Retinal pigment epithelial cell (primary cell): ENCODE results near the gene TBL1X.
"Not testable (repeated sequence)": the region's sequence is repeated elsewhere in the genome, so short reads cannot be mapped to it uniquely, and the experiment has no call there.

Source experiments
- DNase-seq: peaks from one replicate; pipeline ENCODE4 v3.0.0-alpha.2; 2010; ENCODE audit warnings: low read depth
- H3K4me3 ChIP-seq: 2 replicates; pipeline ENCODE4 v1.5.1; 2011; ENCODE audit warnings: mild to moderate bottlenecking, low read length, control low read depth, moderate library complexity
- TF ChIP-seq, protein P1 (sequence below): conservative IDR thresholded peaks from 2 replicates; pipeline ENCODE4 v1.5.1; 2011; ENCODE audit warnings: low read depth, low read length, control low read depth, inconsistent platforms

The TBL1X gene

GRCh38 chrX:9759337-9759736 lies 294.5 kb downstream of the TBL1X start:
- H3K4me3 ChIP-seq = no peak overlapping the region
- TF ChIP-seq, protein P1, sequence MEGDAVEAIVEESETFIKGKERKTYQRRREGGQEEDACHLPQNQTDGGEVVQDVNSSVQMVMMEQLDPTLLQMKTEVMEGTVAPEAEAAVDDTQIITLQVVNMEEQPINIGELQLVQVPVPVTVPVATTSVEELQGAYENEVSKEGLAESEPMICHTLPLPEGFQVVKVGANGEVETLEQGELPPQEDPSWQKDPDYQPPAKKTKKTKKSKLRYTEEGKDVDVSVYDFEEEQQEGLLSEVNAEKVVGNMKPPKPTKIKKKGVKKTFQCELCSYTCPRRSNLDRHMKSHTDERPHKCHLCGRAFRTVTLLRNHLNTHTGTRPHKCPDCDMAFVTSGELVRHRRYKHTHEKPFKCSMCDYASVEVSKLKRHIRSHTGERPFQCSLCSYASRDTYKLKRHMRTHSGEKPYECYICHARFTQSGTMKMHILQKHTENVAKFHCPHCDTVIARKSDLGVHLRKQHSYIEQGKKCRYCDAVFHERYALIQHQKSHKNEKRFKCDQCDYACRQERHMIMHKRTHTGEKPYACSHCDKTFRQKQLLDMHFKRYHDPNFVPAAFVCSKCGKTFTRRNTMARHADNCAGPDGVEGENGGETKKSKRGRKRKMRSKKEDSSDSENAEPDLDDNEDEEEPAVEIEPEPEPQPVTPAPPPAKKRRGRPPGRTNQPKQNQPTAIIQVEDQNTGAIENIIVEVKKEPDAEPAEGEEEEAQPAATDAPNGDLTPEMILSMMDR = no peak
- DNase-seq = no peak

GRCh38 chrX:9765072-9765736 lies 300.3 kb downstream of the TBL1X start:
- TF ChIP-seq, protein P1 = no peak
- peak overlapping the region; percentile 72 for H3K4me3 ChIP-seq
- DNase-seq = no peak

DNA sequence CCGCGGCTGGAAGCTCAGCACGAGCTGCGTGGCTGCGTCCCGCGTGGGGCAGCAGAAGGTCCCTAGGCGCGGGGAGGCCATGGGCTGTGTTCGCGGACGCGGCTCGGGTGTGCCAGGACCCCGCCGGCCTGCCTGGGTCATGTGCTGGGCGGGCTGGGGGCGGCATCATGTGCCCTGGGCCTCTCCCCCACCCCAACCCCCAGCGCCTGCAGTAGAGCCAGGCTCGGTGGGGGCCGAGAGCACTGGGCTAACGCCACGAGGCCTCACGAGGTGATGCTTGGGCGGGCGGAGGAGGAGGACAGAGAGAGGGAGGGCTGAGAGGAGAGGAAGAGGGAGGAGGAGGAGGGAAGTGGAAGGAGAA lies 300.9 kb downstream of the TBL1X start, which contains the start of gene GPR143:
GPR143 (minus strand) TSS at position 111 of the 361 bp plus-strand sequence; CDS start at position 81, 30 bp downstream.
- TF ChIP-seq, protein P1 = no peak
- peak within 1 kb of the TSS; percentile 72 for H3K4me3 ChIP-seq
- peak; percentile 51 for DNase-seq

- TF ChIP-seq, protein P1 = no peak
- DNase-seq = no peak
- H3K4me3 ChIP-seq = no peak overlapping the region
Observed at GRCh38 chrX:9767375-9767774, 302.5 kb downstream of the TBL1X start.

- not testable (repeated sequence) for DNase-seq, H3K4me3 ChIP-seq
Observed at GRCh38 chrX:9768321-9768839, 303.5 kb downstream of the TBL1X start.

DNA sequence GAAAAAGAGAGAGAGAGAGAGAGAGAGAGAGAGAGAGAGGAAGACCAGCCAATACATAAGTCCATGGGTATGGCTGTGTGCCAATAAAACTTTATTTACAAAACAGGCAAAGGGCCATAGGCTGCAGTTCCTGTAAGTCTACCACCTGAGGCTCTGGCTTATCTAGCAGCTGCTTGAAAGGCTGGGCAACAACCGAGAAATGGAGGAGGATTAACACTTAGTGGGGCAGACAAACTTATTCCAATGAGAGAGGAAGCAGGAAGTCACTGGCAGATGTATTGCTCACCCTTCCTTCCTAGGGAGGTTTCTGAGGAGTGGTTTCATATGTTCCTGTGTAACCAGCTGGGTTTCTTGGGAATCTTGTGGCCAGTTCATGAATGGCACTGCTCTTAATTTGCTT lies 305.5 kb downstream of the TBL1X start:
- DNase-seq = no peak
- TF ChIP-seq, protein P1 = no peak
- H3K4me3 ChIP-seq = no peak overlapping the region

DNA sequence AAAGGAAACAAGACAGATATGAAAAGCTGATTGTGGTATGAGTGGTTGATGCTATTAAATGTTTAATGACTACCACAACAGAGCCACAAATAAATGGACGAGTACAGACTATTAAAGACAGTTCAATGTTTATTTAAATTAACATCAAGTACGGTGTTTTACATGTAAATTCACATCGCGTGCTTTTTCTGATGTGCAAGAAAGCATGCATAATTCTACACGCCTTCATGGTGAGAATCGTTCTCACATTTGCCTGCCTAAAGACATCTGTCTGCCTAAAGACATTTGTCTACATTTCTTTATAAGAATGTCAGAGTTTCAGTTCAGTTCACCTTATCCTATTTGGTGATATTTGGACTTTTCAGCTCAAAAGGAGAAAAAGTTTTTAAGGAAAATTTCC lies 308.1 kb downstream of the TBL1X start:
- DNase-seq = no peak
- TF ChIP-seq, protein P1 = no peak
- H3K4me3 ChIP-seq = no peak overlapping the region

DNA sequence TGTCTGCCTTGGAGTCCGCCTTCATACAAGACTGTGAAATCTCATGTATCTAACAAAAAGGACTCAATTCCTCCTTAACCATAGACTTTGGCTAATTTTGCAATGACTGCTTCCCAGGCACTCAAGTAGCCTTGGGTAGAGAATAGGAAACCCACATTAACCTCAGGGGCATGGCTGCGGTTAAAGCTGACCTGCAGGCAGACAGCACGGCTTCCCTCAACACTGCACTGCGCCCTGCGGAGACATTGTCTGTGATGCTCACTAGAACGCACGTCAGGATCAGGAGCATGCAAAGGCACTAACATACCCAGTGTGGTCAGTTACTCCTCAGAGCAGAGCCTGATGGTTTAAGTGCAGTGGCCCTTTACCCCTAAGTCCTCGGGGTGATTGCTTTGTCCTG lies 311.1 kb downstream of the TBL1X start:
- DNase-seq = no peak
- H3K4me3 ChIP-seq = no peak overlapping the region
- TF ChIP-seq, protein P1 = no peak
